GM19372 (cell line): ENCODE results near the gene ITGA5.

ENCODE experiments used
- ATAC-seq: cut with Tn5 transposase; IDR thresholded peaks from one replicate; pipeline ENCODE4 v1.9.1; 2021; ENCODE audit warnings: mild to moderate bottlenecking, low read depth, moderate library complexity; ENCODE audit not compliant: unreplicated experiment

The ITGA5 gene

GRCh38 chr12:54419088-54419887 lies at the start of gene ITGA5:
Gene ITGA5, minus strand, starts transcription at chr12:54419266. Its CDS starts 68 bp downstream, at chr12:54419198.
- no peak for ATAC-seq

DNA sequence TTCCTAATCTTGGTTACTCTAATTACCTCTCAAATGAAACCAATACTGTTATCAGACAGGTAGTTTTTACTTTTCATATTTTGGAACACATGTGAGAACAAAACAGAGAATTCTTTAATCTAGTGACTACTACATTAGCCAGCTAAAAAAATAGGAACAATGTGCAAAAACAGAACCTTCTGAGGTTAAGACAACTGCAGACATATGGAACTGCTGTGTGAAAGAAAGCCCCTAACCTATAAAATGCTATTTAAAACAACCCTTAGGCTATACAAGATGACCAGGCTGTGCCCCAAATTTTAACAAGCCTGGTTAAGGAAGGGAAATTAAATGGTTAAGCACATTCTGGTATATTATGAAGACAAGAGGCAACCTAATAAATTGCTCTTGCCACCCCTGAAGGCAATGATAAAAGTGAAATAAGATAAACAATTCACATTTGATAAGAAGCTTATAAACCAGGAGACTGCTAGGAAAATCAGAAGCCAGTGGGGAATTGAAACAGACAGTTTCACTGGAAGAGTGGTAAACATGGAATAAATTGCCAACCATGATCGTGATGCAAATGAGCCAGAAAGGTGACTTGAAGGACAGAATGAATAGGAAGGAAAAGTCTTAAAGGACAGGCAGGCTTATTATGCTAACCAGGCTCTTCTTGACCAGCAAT lies 46.9 kb upstream of the ITGA5 start:
- no peak for ATAC-seq

GRCh38 chr12:54463484-54463883 lies 44.4 kb upstream of the ITGA5 start:
- no peak for ATAC-seq

DNA sequence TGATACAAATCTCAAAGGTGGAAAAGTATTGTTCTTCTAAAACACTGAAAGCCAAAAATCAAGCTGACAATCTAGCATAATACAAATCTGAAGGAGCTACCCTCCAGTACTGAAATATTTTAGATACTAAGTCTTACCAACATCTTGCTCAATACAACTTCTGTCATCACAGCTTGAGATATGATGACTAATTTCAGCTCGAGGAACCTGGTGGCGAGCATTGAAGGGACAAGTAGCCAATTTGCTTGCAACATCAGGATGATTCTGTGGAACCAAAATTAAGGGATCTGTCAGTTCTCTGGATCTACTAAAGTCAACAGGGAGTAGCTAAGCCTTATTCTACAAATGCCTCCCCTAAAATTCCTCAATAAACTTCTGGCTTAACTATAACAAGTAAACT lies 44.0 kb upstream of the ITGA5 start:
- no peak for ATAC-seq

DNA sequence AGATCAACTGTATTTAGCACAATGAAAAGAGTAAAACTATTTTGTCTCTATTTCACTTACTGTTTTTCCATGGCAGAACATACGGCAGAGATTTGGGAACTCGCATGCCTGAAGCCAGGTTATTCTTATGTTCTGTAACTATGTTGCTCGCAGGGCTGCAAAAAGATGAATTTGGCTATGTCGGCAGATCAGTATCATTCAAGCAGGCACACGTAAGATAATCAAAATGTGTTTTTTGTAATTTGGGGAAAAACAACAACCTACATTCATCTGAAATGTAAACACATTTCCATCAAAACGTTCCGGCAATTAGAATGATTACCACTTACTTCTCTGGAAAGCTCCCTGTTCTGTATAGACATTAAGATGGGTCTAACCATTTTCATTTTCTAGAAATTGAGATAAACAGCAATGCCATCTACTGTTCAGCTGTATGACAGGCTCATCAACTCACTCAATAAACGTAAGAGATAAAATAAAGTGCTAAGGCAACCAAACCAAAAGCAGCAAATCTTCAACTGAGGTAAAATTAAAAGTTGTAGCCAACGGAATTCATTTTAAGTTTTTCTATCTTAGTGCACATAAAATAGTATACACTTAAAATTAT lies 41.4 kb upstream of the ITGA5 start:
- no peak for ATAC-seq

- ATAC-seq = no peak
Measured at GRCh38 chr12:54459355-54459754, 40.3 kb upstream of the ITGA5 start.

- no peak for ATAC-seq
Measured at GRCh38 chr12:54455760-54456469, 36.8 kb upstream of the ITGA5 start.

DNA sequence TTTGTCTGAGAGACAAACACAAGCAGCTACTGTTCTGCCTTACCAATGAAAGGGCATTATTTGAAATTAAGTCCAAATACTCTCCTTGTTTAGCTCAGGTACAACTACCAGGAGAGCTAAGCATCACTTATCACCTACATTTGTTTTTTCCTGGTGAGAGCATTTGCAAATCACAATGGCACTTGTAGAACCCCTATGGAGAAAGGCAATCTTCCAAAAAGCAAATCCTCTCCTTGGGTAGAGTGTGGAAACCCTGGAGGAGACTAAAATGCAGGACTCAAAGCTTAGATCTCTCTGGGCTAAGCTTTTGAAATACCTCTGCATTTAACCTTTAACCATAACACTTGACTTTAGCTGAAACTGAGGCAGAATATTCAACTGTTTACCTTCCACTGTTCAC lies 33.6 kb upstream of the ITGA5 start:
- ATAC-seq = no peak

DNA sequence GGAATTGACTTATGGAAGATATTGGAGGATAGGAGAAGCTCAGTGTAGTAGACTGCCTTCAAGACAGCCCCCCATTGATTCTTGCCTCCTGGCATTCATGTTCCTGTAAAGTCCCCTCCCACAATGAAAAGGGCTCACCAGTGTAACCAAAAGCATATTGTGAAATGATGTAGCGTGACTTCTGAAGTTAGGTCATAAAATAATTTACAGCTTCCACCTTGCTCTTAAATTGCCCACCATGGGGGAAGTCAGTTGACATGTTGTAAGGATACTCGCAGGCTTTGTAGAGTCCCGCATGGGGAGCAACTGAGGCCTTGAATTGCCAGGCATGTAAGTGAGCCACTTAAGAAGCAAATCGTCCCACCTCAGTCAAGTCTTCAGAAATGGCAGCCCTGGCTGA lies 29.3 kb upstream of the ITGA5 start:
- ATAC-seq = no peak

DNA sequence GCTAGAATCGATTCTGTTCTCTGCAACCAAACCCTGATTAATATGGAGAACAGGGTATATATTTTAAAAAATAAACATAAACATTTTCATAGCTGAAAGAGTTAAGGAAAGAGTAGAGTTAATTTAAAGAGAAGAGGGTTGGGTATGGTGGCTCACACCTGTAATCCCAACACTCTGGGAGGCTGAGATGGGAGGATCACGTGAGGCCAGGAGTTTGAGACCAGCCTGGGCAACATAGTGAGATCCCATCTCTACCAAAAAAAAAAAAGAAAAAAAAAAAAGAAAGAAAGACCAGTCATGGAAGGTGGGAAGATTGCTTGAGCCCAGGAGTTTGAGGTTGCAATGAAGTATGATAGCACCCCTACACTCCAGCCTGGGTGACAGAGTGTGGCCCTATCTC lies 28.9 kb upstream of the ITGA5 start:
- no peak for ATAC-seq

GRCh38 chr12:54444206-54444605 lies 25.1 kb upstream of the ITGA5 start:
- no peak for ATAC-seq

GRCh38 chr12:54443446-54443845 lies 24.4 kb upstream of the ITGA5 start:
- ATAC-seq = no peak

DNA sequence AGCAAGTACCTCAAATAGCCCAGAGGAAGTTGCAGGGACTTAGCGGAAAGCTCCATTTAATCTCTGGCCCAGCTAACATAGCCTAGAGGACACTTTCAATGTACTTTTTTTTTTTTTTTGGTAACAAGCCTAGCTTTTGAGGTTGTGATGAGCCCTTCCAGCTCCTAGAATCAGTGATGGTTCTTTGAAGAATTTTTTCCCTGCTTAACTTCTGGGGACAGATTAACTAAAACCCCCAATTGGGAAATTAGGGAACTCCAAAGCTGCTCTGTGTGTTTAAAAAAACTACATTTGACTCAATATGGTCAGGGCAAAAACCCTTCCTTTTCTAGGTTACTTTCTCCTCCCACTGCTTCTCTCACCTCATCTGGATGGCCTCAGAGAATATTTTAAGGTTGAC lies 23.9 kb upstream of the ITGA5 start:
- no peak for ATAC-seq

- no peak for ATAC-seq
Measured at GRCh38 chr12:54442099-54442498, 23.0 kb upstream of the ITGA5 start.

GRCh38 chr12:54439521-54440255 lies 20.6 kb upstream of the ITGA5 start:
- no peak for ATAC-seq

- ATAC-seq = no peak
Measured at GRCh38 chr12:54439096-54439495, 20.0 kb upstream of the ITGA5 start.

DNA sequence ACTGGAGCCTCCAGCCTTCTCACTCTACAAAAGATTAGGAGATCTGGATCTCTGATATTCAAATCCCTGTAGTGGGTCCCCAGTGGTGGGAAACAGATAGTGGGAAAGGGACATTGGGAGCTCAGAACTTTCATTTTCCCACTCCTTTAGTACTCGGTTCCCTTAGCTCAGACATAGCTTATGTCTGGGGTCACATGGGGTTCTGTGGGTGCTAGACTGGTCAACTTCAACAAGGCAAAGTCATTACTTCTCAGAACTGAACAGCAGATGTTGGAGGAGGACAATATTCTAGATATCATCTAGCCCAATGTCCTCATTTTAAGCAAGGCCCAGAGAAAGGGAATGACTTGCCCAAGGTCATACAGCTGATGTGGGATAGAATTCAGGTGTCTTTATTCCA lies 19.5 kb upstream of the ITGA5 start:
- ATAC-seq = no peak

GRCh38 chr12:54437697-54438096 lies 18.6 kb upstream of the ITGA5 start:
- ATAC-seq = no peak

DNA sequence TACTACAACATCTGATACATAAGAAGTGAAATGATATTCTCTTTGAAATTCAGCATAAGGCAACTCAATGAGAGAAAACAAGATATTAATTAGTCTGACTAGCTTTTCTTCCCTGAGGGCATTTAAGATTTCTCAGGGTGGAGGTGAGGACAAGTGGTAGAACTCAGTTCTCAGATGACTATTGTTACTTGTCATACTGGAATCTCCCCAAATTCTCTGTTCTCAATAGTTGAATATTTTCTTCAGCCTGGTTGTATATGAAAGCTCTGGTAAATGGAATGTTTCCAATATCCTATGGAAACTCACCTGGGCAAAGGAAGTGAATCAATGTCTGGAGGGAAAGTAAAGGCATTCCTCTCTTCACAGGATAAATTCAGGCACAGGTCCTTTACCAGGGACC lies 18.2 kb upstream of the ITGA5 start:
- no peak for ATAC-seq

DNA sequence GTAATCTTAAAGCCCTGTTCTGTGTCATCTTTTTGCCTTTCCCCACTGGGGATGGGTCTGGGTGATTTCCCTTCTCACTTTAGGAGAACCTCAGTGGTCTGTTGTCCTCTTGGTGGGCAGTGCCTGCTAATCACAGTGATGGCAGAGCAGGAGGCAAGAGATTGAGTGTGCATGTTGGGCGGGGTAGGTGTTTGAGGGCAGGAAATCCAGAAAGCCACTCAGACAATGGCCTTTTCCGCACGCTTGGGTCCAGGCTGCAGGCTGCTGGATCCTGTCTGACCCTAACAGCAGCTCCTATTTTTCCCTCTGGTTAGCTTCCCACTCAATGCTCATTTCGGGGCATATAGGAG lies 13.7 kb upstream of the ITGA5 start:
- ATAC-seq = no peak
